H1 (cell line): ENCODE measurements around the gene RAB40A. TPM values are rescaled to one million over a fixed set of nuclear protein-coding genes. Genes with fewer than 3 reads are reported as not detected.

Experiments used
- ATF3 ChIP-seq: IDR thresholded peaks from 2 replicates; pipeline ENCODE4 v1.6.1; 2011; ENCODE audit warnings: low read depth, mild to moderate bottlenecking, low read length; ENCODE audit not compliant: insufficient read depth
- E2F6 ChIP-seq: IDR thresholded peaks from 2 replicates; pipeline ENCODE4 v1.6.1; 2012; ENCODE audit warnings: inconsistent platforms
- GTF2F1 ChIP-seq: IDR thresholded peaks from 2 replicates; pipeline ENCODE4 v1.6.1; 2012; ENCODE audit warnings: low read depth, low read length, improper control_type of control experiment, borderline replicate concordance
- HDAC2 ChIP-seq, 2 experiments: fragments of 300-600 bp in 1 of 2; sonication (generic) in 1 of 2; IDR thresholded peaks; 2 replicates each; pipeline ENCODE4 v1.6.1; 2011 to 2012; ENCODE audit warnings: low read depth in 2 of 2, low read length in 2 of 2, mild to moderate bottlenecking in 2 of 2, moderate library complexity in 2 of 2, borderline replicate concordance in 1 of 2, inconsistent platforms in 1 of 2
- NANOG ChIP-seq: IDR thresholded peaks from 2 replicates; pipeline ENCODE4 v1.6.1; 2011; ENCODE audit warnings: low read length, low read depth, mild to moderate bottlenecking, inconsistent platforms; ENCODE audit not compliant: insufficient read depth, poor library complexity, severe bottlenecking
- RAD21 ChIP-seq, 2 experiments: IDR thresholded peaks in 1 of 2; conservative IDR thresholded peaks in 1 of 2; 2 replicates each; pipeline ENCODE4 v1.6.1; 2011; ENCODE audit warnings: low read depth in 2 of 2, low read length in 2 of 2, improper control_type of control experiment in 1 of 2, inconsistent platforms in 1 of 2, mild to moderate bottlenecking in 1 of 2, moderate library complexity in 1 of 2
- SP1 ChIP-seq: IDR thresholded peaks from 2 replicates; pipeline ENCODE4 v1.6.1; 2011; ENCODE audit warnings: low read depth, low read length
- SRF ChIP-seq: IDR thresholded peaks from 2 replicates; pipeline ENCODE4 v1.6.1; 2011; ENCODE audit warnings: mild to moderate bottlenecking, low read depth, low read length, moderate library complexity
- polyA plus RNA-seq, 7 experiments: library from polyadenylated mRNA; depleted of rRNA in 3 of 7; stranded (reverse) in 5 of 7; unstranded in 2 of 7; fragments of >200 nt in 5 of 7; fragments of 200-250 nt in 2 of 7; gene quantifications; 1 replicate in 5 of 7; 2 replicates in 1 of 7; 4 replicates in 1 of 7; pipeline versions ENCODE4 v1.2.1 to v1.2.3, GENCODE V29; 2011 to 2013; ENCODE audit warnings: missing spikeins in 2 of 7, mixed read lengths in 2 of 7
- total RNA-seq: library from RNA; stranded (reverse); fragmentation: NEBNext Ultra II Directional; extraction: Animal tissue kit (Norgen Biotek cat#: 25700); gene quantifications from 2 replicates; pipeline ENCODE4 v1.2.1, GENCODE V29; 2021

The RAB40A gene
- total and polyA plus RNA-seq, 2 of the 8 experiments (the other 6 are each of a cell fraction or from before 2014, with no cell fraction given) = 0.09 to 0.21 TPM

- no peak for TF ChIP-seq E2F6
- TF ChIP-seq NANOG = no peak
- TF ChIP-seq GTF2F1 = no peak
- TF ChIP-seq SRF = no peak
- no peak for TF ChIP-seq ATF3
- TF ChIP-seq SP1 = no peak
- TF ChIP-seq HDAC2 (IDR thresholded peaks at IDR 0.05; ENCODE audit: borderline replicate concordance in 1 of 2, low read depth in 2 of 2, low read length in 2 of 2) = no peak
- TF ChIP-seq RAD21 (IDR thresholded peaks at IDR 0.05 in 1 of 2, conservative IDR thresholded peaks at IDR 0.05 in 1 of 2; ENCODE audit: low read depth in 2 of 2, low read length in 2 of 2) = peak; percentile 20 to 43; a peak in 2 of 4 replicates
Measured at GRCh38 chrX:103464072-103464773, 55.1 kb downstream of the RAB40A start (continued).
